Loucy (cell line): ENCODE measurements around the gene PPME1.

Source experiments
- EZH2phosphoT487 ChIP-seq: fragments of 200-600 bp; IDR thresholded peaks from 2 replicates; pipeline ENCODE4 v1.6.1; 2018; ENCODE audit warnings: antibody characterized with exemption, mild to moderate bottlenecking, moderate library complexity, borderline replicate concordance
- TF ChIP-seq, protein P1 (sequence below): fragments of 200-600 bp; sonication (generic); conservative IDR thresholded peaks from 2 replicates; pipeline ENCODE4 v1.5.1; 2014; ENCODE audit warnings: mild to moderate bottlenecking, antibody characterized with exemption, low read length

DNA sequence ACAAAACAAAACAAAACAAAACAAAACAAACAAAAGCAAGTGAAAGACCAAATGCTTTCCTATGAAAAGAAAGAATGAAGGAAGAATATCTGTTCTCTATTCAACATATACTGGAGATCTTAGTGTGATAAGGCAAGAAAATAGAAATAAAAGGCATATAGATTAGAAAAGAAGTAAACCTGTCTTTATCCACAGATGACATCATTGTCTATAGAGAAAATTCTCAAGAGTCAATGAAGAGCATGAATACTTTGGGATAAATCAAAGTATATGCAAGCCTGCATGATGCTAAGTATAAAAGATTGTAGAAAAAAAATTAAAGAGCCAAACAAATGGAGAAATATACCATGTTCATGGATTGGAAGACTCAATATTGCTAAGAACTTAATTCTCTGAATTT is 17.9 kb upstream of the PPME1 start:
- TF ChIP-seq, protein P1, sequence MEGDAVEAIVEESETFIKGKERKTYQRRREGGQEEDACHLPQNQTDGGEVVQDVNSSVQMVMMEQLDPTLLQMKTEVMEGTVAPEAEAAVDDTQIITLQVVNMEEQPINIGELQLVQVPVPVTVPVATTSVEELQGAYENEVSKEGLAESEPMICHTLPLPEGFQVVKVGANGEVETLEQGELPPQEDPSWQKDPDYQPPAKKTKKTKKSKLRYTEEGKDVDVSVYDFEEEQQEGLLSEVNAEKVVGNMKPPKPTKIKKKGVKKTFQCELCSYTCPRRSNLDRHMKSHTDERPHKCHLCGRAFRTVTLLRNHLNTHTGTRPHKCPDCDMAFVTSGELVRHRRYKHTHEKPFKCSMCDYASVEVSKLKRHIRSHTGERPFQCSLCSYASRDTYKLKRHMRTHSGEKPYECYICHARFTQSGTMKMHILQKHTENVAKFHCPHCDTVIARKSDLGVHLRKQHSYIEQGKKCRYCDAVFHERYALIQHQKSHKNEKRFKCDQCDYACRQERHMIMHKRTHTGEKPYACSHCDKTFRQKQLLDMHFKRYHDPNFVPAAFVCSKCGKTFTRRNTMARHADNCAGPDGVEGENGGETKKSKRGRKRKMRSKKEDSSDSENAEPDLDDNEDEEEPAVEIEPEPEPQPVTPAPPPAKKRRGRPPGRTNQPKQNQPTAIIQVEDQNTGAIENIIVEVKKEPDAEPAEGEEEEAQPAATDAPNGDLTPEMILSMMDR, result no peak
- no peak for TF ChIP-seq EZH2phosphoT487
